ENCODE results near the gene CPO.

DNA sequence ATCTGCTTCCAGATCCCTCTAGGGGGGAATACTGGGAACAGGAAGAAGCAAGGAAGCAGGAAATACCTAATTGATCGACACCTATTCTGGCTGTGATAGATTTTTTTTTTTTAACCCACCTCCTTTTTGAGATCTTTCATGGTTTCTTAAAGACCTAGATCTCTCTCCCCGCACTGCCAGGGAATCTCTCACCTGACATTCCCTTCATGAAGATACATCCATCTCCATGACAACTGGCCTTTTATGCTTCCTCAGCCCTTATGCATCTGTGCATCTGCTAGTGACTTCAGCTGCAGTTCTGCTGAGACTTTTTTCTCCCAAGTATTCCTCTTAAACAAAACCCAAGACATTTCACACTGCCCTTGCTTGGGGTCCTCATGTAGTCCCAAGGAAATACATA, 21.1 kb upstream of the CPO start:
- TF ChIP-seq, protein P1, sequence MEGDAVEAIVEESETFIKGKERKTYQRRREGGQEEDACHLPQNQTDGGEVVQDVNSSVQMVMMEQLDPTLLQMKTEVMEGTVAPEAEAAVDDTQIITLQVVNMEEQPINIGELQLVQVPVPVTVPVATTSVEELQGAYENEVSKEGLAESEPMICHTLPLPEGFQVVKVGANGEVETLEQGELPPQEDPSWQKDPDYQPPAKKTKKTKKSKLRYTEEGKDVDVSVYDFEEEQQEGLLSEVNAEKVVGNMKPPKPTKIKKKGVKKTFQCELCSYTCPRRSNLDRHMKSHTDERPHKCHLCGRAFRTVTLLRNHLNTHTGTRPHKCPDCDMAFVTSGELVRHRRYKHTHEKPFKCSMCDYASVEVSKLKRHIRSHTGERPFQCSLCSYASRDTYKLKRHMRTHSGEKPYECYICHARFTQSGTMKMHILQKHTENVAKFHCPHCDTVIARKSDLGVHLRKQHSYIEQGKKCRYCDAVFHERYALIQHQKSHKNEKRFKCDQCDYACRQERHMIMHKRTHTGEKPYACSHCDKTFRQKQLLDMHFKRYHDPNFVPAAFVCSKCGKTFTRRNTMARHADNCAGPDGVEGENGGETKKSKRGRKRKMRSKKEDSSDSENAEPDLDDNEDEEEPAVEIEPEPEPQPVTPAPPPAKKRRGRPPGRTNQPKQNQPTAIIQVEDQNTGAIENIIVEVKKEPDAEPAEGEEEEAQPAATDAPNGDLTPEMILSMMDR (IDR thresholded peaks at IDR 0.05), result no peak
- no peak for TF ChIP-seq POLR2A (IDR thresholded peaks at IDR 0.05)
